GM12878 (cell line): Measurements from ENCODE around the gene SENP3. TPM values are rescaled to one million over a fixed set of nuclear protein-coding genes. Genes with fewer than 3 reads are reported as not detected.

Source experiments
- BMI1 ChIP-seq: fragments of 450-650 bp; IDR thresholded peaks from 2 replicates; pipeline ENCODE4 v1.6.1; 2016; ENCODE audit warnings: mild to moderate bottlenecking, moderate library complexity, borderline replicate concordance
- CEBPB ChIP-seq, 2 experiments: fragments of 150-350 bp in 1 of 2; IDR thresholded peaks; 2 replicates each; pipeline ENCODE4 v1.6.1; 2012 to 2014; ENCODE audit warnings: low read depth in 2 of 2, low read length in 2 of 2, borderline replicate concordance in 1 of 2, inconsistent platforms in 1 of 2
- CHD2 ChIP-seq: IDR thresholded peaks from 2 replicates; pipeline ENCODE4 v1.6.1; 2011; ENCODE audit warnings: low read depth, low read length, improper control_type of control experiment, borderline replicate concordance
- EP300 ChIP-seq, 2 experiments: fragments of 150-350 bp in 1 of 2; IDR thresholded peaks; 2 replicates each; pipeline ENCODE4 v1.6.1; 2011 to 2012; ENCODE audit warnings: low read depth in 2 of 2, low read length in 2 of 2, borderline replicate concordance in 1 of 2, improper control_type of control experiment in 1 of 2, inconsistent platforms in 1 of 2; ENCODE audit not compliant: control insufficient read depth in 1 of 2
- GATAD2B ChIP-seq: fragments of 450-650 bp; conservative IDR thresholded peaks from 2 replicates; pipeline ENCODE4 v1.6.1; 2017; ENCODE audit warnings: low read depth, mild to moderate bottlenecking, moderate library complexity
- HDGF ChIP-seq: fragments of 450-650 bp; IDR thresholded peaks from 2 replicates; pipeline ENCODE4 v1.6.1; 2016; ENCODE audit warnings: antibody characterized with exemption
- IRF4 ChIP-seq: IDR thresholded peaks from 2 replicates; pipeline ENCODE4 v1.6.1; 2011; ENCODE audit warnings: low read depth, low read length
- KDM1A ChIP-seq: fragments of 200-600 bp; sonication (generic); IDR thresholded peaks from 2 replicates; pipeline ENCODE4 v1.6.1; 2016; ENCODE audit warnings: borderline replicate concordance
- MYC ChIP-seq: IDR thresholded peaks from 2 replicates; pipeline ENCODE4 v1.6.1; 2011; ENCODE audit warnings: mild to moderate bottlenecking, low read length, moderate library complexity, inconsistent platforms; ENCODE audit not compliant: insufficient read depth, insufficient replicate concordance, insufficient read length, severe bottlenecking
- NFXL1 ChIP-seq: fragments of 450-650 bp; IDR thresholded peaks from 2 replicates; pipeline ENCODE4 v1.6.1; 2017; ENCODE audit warnings: antibody characterized with exemption, mild to moderate bottlenecking, borderline replicate concordance
- SP1 ChIP-seq: IDR thresholded peaks from one replicate; pipeline ENCODE4 v1.6.1; 2011; ENCODE audit warnings: low read depth, low read length
- SREBF1 ChIP-seq: IDR thresholded peaks from 2 replicates; pipeline ENCODE4 v1.6.1; 2012; ENCODE audit warnings: mild to moderate bottlenecking, low read length
- STAT3 ChIP-seq: IDR thresholded peaks from 2 replicates; pipeline ENCODE4 v1.6.1; 2011; ENCODE audit warnings: low read depth, low read length, improper control_type of control experiment
- TAF1 ChIP-seq: IDR thresholded peaks from 2 replicates; pipeline ENCODE4 v1.6.1; 2011; ENCODE audit warnings: mild to moderate bottlenecking, low read depth, low read length, borderline replicate concordance
- YY1 ChIP-seq: IDR thresholded peaks from 2 replicates; pipeline ENCODE4 v1.6.1; 2011; ENCODE audit warnings: low read depth, mild to moderate bottlenecking, low read length
- polyA plus RNA-seq, 11 experiments: library from polyadenylated mRNA; depleted of rRNA in 4 of 11; unstranded in 6 of 11; stranded (reverse) in 5 of 11; fragments of >200 nt; fragmentation: Nextera tagmentation in 4 of 11; fragmentation: Illumina TruSeq in 1 of 11; extraction: Ambion mirVana in 4 of 11; extraction: Trizol in 1 of 11; gene quantifications; 1 replicate in 1 of 11; 2 replicates in 10 of 11; pipeline versions ENCODE4 v1.2.1 to v1.2.3, GENCODE V29; 2011 to 2016; ENCODE audit warnings: inconsistent platforms in 2 of 11, missing spikeins in 2 of 11, low read depth in 1 of 11
- total RNA-seq, 4 experiments: library from RNA; depleted of rRNA in 3 of 4; stranded (reverse); fragments of >200 nt in 3 of 4; fragmentation: Illumina TruSeq in 1 of 4; extraction: Trizol in 1 of 4; gene quantifications; 2 replicates each; pipeline versions ENCODE4 v1.2.1 to v1.2.3, GENCODE V29; 2013 to 2021
- TF ChIP-seq, protein P1 (sequence below): fragments of 450-650 bp; IDR thresholded peaks from 2 replicates; pipeline ENCODE4 v1.6.1; 2018; ENCODE audit warnings: borderline replicate concordance, mild to moderate bottlenecking; ENCODE audit not compliant: partially characterized antibody
- TF ChIP-seq, protein P2 (sequence below): fragments of 450-650 bp; IDR thresholded peaks from 2 replicates; pipeline ENCODE4 v1.6.1; 2017; ENCODE audit warnings: mild to moderate bottlenecking
- TF ChIP-seq, protein P3 (sequence below): fragments of 450-650 bp; conservative IDR thresholded peaks from 2 replicates; pipeline ENCODE4 v1.6.1; 2017; ENCODE audit warnings: mild to moderate bottlenecking, moderate library complexity
- TF ChIP-seq, protein P4 (sequence below): IDR thresholded peaks from 2 replicates; pipeline ENCODE4 v1.6.1; 2011; ENCODE audit warnings: mild to moderate bottlenecking, low read depth, low read length, moderate library complexity; ENCODE audit not compliant: insufficient replicate concordance
- TF ChIP-seq, protein P5 (sequence below): IDR thresholded peaks from 2 replicates; pipeline ENCODE4 v1.6.1; 2011; ENCODE audit warnings: borderline replicate concordance, low read depth, mild to moderate bottlenecking, moderate library complexity, low read length; ENCODE audit not compliant: insufficient read depth, poor library complexity, severe bottlenecking

SENP3 gene
- total and polyA plus RNA-seq, 10 of the 15 experiments (the other 5 are each of a cell fraction or from before 2014, with no cell fraction given), result 1.8 to 113 (median 72.3) TPM

DNA sequence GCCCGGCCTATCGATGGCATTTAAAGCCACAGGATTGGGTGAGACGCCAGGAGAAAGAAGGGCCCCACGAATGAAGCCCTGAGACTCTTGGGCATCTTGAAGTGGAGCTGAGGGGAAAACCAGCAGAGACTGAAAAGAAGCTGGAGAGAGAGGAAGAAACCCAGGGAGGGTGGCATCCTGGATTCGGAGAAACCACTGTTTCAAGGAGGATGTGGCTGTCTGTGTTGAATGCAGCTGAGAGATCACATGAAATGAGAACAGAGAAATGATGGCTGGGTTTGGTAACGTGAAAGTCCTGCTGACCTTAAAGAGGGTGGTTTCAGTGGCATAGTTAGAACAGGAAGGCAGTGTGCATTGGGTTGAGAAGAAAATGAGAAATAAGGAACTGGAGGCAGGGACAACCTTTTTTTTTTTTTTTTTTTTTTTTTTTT is 9.1 kb upstream of the SENP3 start (continued):
- TF ChIP-seq, protein P1, sequence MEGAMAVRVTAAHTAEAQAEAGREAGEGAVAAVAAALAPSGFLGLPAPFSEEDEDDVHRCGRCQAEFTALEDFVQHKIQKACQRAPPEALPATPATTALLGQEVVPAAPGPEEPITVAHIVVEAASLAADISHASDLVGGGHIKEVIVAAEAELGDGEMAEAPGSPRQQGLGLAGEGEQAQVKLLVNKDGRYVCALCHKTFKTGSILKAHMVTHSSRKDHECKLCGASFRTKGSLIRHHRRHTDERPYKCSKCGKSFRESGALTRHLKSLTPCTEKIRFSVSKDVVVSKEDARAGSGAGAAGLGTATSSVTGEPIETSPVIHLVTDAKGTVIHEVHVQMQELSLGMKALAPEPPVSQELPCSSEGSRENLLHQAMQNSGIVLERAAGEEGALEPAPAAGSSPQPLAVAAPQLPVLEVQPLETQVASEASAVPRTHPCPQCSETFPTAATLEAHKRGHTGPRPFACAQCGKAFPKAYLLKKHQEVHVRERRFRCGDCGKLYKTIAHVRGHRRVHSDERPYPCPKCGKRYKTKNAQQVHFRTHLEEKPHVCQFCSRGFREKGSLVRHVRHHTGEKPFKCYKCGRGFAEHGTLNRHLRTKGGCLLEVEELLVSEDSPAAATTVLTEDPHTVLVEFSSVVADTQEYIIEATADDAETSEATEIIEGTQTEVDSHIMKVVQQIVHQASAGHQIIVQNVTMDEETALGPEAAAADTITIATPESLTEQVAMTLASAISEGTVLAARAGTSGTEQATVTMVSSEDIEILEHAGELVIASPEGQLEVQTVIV, result no peak
- TF ChIP-seq IRF4 (0 out of 2 replicates have a peak, but pooled peaks have one; percentile 11), NFXL1 (no peak), CEBPB (IDR thresholded peaks at IDR 0.05; ENCODE audit: borderline replicate concordance in 1 of 2, low read depth in 2 of 2, low read length in 2 of 2) (no peak), SP1 (no peak), HDGF (no peak), GATAD2B (no peak), CHD2 (0 out of 2 replicates have a peak, but pooled peaks have one; percentile 51), MYC (no peak), KDM1A (no peak), STAT3 (no peak), SREBF1 (no peak), BMI1 (no peak), EP300 (IDR thresholded peaks at IDR 0.05; ENCODE audit: borderline replicate concordance in 1 of 2, control insufficient read depth in 1 of 2, low read depth in 2 of 2, low read length in 2 of 2) (0 out of 4 replicates have a peak, but pooled peaks of 1 of the 2 experiments have one; percentile 7), YY1 (0 out of 2 replicates have a peak, but pooled peaks have one; percentile 38), TAF1 (no peak)
- TF ChIP-seq, protein P2, sequence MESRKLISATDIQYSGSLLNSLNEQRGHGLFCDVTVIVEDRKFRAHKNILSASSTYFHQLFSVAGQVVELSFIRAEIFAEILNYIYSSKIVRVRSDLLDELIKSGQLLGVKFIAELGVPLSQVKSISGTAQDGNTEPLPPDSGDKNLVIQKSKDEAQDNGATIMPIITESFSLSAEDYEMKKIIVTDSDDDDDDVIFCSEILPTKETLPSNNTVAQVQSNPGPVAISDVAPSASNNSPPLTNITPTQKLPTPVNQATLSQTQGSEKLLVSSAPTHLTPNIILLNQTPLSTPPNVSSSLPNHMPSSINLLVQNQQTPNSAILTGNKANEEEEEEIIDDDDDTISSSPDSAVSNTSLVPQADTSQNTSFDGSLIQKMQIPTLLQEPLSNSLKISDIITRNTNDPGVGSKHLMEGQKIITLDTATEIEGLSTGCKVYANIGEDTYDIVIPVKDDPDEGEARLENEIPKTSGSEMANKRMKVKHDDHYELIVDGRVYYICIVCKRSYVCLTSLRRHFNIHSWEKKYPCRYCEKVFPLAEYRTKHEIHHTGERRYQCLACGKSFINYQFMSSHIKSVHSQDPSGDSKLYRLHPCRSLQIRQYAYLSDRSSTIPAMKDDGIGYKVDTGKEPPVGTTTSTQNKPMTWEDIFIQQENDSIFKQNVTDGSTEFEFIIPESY, result no peak
- TF ChIP-seq, protein P3, sequence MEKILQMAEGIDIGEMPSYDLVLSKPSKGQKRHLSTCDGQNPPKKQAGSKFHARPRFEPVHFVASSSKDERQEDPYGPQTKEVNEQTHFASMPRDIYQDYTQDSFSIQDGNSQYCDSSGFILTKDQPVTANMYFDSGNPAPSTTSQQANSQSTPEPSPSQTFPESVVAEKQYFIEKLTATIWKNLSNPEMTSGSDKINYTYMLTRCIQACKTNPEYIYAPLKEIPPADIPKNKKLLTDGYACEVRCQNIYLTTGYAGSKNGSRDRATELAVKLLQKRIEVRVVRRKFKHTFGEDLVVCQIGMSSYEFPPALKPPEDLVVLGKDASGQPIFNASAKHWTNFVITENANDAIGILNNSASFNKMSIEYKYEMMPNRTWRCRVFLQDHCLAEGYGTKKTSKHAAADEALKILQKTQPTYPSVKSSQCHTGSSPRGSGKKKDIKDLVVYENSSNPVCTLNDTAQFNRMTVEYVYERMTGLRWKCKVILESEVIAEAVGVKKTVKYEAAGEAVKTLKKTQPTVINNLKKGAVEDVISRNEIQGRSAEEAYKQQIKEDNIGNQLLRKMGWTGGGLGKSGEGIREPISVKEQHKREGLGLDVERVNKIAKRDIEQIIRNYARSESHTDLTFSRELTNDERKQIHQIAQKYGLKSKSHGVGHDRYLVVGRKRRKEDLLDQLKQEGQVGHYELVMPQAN, result no peak
- TF ChIP-seq, protein P4, sequence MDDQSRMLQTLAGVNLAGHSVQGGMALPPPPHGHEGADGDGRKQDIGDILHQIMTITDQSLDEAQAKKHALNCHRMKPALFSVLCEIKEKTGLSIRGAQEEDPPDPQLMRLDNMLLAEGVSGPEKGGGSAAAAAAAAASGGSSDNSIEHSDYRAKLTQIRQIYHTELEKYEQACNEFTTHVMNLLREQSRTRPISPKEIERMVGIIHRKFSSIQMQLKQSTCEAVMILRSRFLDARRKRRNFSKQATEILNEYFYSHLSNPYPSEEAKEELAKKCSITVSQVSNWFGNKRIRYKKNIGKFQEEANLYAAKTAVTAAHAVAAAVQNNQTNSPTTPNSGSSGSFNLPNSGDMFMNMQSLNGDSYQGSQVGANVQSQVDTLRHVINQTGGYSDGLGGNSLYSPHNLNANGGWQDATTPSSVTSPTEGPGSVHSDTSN, result no peak
- TF ChIP-seq, protein P5, sequence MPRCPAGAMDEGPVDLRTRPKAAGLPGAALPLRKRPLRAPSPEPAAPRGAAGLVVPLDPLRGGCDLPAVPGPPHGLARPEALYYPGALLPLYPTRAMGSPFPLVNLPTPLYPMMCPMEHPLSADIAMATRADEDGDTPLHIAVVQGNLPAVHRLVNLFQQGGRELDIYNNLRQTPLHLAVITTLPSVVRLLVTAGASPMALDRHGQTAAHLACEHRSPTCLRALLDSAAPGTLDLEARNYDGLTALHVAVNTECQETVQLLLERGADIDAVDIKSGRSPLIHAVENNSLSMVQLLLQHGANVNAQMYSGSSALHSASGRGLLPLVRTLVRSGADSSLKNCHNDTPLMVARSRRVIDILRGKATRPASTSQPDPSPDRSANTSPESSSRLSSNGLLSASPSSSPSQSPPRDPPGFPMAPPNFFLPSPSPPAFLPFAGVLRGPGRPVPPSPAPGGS, result no peak
